Natural killer cell (primary cell): Measurements from ENCODE around the gene PDE10A. TPM values are rescaled to one million over a fixed set of nuclear protein-coding genes. Genes with fewer than 3 reads are reported as not detected.
"Not testable (repeated sequence)": the region's sequence is repeated elsewhere in the genome, so short reads cannot be mapped to it uniquely, and the experiment has no call there.

Source experiments
- ATAC-seq, 3 donors: fragments of 150-1000 bp in 2 of 3; fragments of 200-7000 bp in 1 of 3; cut with Tn5 transposase; 1 replicate in 1 of 3; 2 replicates in 2 of 3; pipeline ENCODE4 v1.10.0; 2021; ENCODE audit warnings: mild to moderate bottlenecking in 2 of 3, moderate library complexity in 2 of 3
- DNase-seq, 2 donors: peaks; one replicate each; pipeline versions ENCODE4 v3.0.0 to v3.0.0-alpha.2; 2013 to 2021; ENCODE audit warnings: mixed read lengths in 1 of 2
- H3K27ac ChIP-seq: one replicate; pipeline ENCODE4 v1.5.1; 2013; ENCODE audit warnings: mild to moderate bottlenecking, low read length
- H3K27me3 ChIP-seq: one replicate; pipeline ENCODE4 v1.6.1; 2013; ENCODE audit warnings: low read length; ENCODE audit not compliant: control insufficient read depth, insufficient read depth
- H3K36me3 ChIP-seq: one replicate; pipeline ENCODE4 v1.6.1; 2013; ENCODE audit warnings: low read length; ENCODE audit not compliant: control insufficient read depth, insufficient read depth
- H3K4me1 ChIP-seq: one replicate; pipeline ENCODE4 v1.6.1; 2013; ENCODE audit warnings: low read length; ENCODE audit not compliant: control insufficient read depth, insufficient read depth
- H3K4me3 ChIP-seq: one replicate; pipeline ENCODE4 v1.5.1; 2013; ENCODE audit warnings: low read length
- H3K9me3 ChIP-seq: one replicate; pipeline ENCODE4 v1.6.1; 2013; ENCODE audit warnings: low read length; ENCODE audit not compliant: control insufficient read depth, insufficient read depth
- H3K27ac Mint-ChIP-seq, 2 donors: one replicate each; pipeline ENCODE4 v1.8.0; 2022; ENCODE audit warnings: mild to moderate bottlenecking in 2 of 2, mixed read lengths in 2 of 2, moderate library complexity in 1 of 2
- H3K27me3 Mint-ChIP-seq, 2 donors: one replicate each; pipeline ENCODE4 v1.8.0; 2022; ENCODE audit warnings: low read depth in 2 of 2, mixed read lengths in 2 of 2
- H3K36me3 Mint-ChIP-seq: one replicate; pipeline ENCODE4 v1.8.0; 2022; ENCODE audit warnings: mixed read lengths
- H3K4me1 Mint-ChIP-seq, 2 donors: one replicate each; pipeline ENCODE4 v1.8.0; 2022; ENCODE audit warnings: mixed read lengths in 2 of 2
- H3K4me3 Mint-ChIP-seq: one replicate; pipeline ENCODE4 v1.8.0; 2022; ENCODE audit warnings: mild to moderate bottlenecking, moderate library complexity, mixed read lengths
- H3K9me3 Mint-ChIP-seq, 2 donors: one replicate each; pipeline ENCODE4 v1.8.0; 2022; ENCODE audit warnings: mixed read lengths in 2 of 2
- WGBS: methylation state at CpG from one replicate; pipeline ENCODE4 v1.1.7; 2013; ENCODE audit warnings: missing lambda C conversion rate; ENCODE audit not compliant: insufficient coverage; 5-methylcytosine and 5-hydroxymethylcytosine counted together
- intact Hi-C: fragments of 100-400 bp; cut with micrococcal nuclease; formaldehyde crosslinking; loops from one replicate; pipeline ENCODE4 v1.14.2; 2022
- total RNA-seq, 4 donors: library from RNA; stranded (reverse); fragments of 120-200 nt in 1 of 4; gene quantifications; one replicate each; pipeline versions ENCODE4 v1.2.3 to v1.2.4, GENCODE V29; 2013 to 2022
- TF ChIP-seq, protein P1 (sequence below): fragments of 200-600 bp; IDR thresholded peaks from one replicate; pipeline ENCODE4 v1.8.0; 2022; ENCODE audit warnings: antibody characterized with exemption

The PDE10A gene
- total RNA-seq, 3 donors from 2014 or later (not counting 1 experiment from before 2014, with no cell fraction given) = not detected

- no peaks in the 10 kb centered on the region for H3K4me1 Mint-ChIP-seq
- H3K9me3 ChIP-seq = no peaks in the 10 kb centered on the region
- TF ChIP-seq, protein P1, sequence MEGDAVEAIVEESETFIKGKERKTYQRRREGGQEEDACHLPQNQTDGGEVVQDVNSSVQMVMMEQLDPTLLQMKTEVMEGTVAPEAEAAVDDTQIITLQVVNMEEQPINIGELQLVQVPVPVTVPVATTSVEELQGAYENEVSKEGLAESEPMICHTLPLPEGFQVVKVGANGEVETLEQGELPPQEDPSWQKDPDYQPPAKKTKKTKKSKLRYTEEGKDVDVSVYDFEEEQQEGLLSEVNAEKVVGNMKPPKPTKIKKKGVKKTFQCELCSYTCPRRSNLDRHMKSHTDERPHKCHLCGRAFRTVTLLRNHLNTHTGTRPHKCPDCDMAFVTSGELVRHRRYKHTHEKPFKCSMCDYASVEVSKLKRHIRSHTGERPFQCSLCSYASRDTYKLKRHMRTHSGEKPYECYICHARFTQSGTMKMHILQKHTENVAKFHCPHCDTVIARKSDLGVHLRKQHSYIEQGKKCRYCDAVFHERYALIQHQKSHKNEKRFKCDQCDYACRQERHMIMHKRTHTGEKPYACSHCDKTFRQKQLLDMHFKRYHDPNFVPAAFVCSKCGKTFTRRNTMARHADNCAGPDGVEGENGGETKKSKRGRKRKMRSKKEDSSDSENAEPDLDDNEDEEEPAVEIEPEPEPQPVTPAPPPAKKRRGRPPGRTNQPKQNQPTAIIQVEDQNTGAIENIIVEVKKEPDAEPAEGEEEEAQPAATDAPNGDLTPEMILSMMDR = no peak
Measured at GRCh38 chr6:165616116-165616515, 46.9 kb downstream of the PDE10A start.

GRCh38 chr6:165615636-165616035 lies 47.4 kb downstream of the PDE10A start:
- no peak overlapping the region for H3K4me3 ChIP-seq
- intact Hi-C loops = no loop called here
- H3K36me3 ChIP-seq = no peaks in the 10 kb centered on the region
- no peak for DNase-seq
- WGBS = 33% methylated on average over 5 of the region's 5 CpGs
- no peak overlapping the region for H3K27ac ChIP-seq
- peaks cover 2 to 5% of the 10 kb centered on the region in 2 donors for H3K9me3 Mint-ChIP-seq
- no peaks in the 10 kb centered on the region for H3K4me1 Mint-ChIP-seq
- TF ChIP-seq, protein P1 = no peak
- H3K27me3 ChIP-seq = no peaks in the 10 kb centered on the region
- H3K4me1 ChIP-seq = no peaks in the 10 kb centered on the region
- H3K36me3 Mint-ChIP-seq = no peaks in the 10 kb centered on the region
- no peak overlapping the region for H3K27ac Mint-ChIP-seq
- no peak for ATAC-seq
- H3K9me3 ChIP-seq = no peaks in the 10 kb centered on the region
- no peaks in the 10 kb centered on the region for H3K27me3 Mint-ChIP-seq
- H3K4me3 Mint-ChIP-seq = no peak overlapping the region

More at GRCh38 chr6:165616116-165616515, 46.9 kb downstream of the PDE10A start:
- H3K27me3 Mint-ChIP-seq = no peaks in the 10 kb centered on the region
- Histone ChIP-seq H3K27me3 (no peaks in the 10 kb centered on the region), H3K4me1 (no peaks in the 10 kb centered on the region), H3K27ac (no peak overlapping the region), H3K4me3 (no peak overlapping the region), H3K36me3 (no peaks in the 10 kb centered on the region)
- 56% methylated on average over 9 of the region's 9 CpGs for WGBS
- DNase-seq (no peak), ATAC-seq (no peak)
- intact Hi-C loops = no loop called here
- H3K4me3 Mint-ChIP-seq = no peak overlapping the region
- no peak overlapping the region for H3K27ac Mint-ChIP-seq
- no peaks in the 10 kb centered on the region for H3K36me3 Mint-ChIP-seq
- peaks cover 2 to 3% of the 10 kb centered on the region in 2 donors for H3K9me3 Mint-ChIP-seq

- TF ChIP-seq, protein P1 = no peak
- H3K36me3 ChIP-seq = no peaks in the 10 kb centered on the region
- no peak for DNase-seq
- peaks cover 2 to 5% of the 10 kb centered on the region in 2 donors for H3K9me3 Mint-ChIP-seq
- H3K4me1 Mint-ChIP-seq = no peaks in the 10 kb centered on the region
- H3K27me3 Mint-ChIP-seq = no peaks in the 10 kb centered on the region
- no peak for ATAC-seq
- H3K4me3 Mint-ChIP-seq = no peak overlapping the region
- no peaks in the 10 kb centered on the region for H3K36me3 Mint-ChIP-seq
- no peaks in the 10 kb centered on the region for H3K4me1 ChIP-seq
- H3K4me3 ChIP-seq = no peak overlapping the region
- intact Hi-C loops = no loop called here
- H3K9me3 ChIP-seq = no peaks in the 10 kb centered on the region
- H3K27ac ChIP-seq = no peak overlapping the region
- no peaks in the 10 kb centered on the region for H3K27me3 ChIP-seq
- H3K27ac Mint-ChIP-seq = no peak overlapping the region
- 76% methylated on average over 2 of the region's 3 CpGs for WGBS
Measured at GRCh38 chr6:165611294-165611693, 51.7 kb downstream of the PDE10A start.

DNA sequence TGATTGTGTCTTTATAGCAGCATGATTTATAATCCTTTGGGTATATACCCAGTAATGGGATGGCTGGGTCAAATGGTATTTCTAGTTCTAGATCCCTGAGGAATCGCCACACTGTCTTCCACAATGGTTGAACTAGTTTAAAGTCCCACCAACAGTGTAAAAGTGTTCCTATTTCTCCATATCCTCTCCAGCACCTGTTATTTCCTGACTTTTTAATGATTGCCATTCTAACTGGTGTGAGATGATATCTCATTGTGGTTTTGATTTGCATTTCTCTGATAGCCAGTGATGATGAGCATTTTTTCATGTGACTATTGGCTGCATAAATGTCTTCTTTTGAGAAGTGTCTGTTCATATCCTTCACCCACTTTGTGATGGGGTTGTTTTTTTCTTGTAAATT lies 54.5 kb downstream of the PDE10A start:
- H3K27me3 Mint-ChIP-seq, DNase-seq, H3K4me3 ChIP-seq, H3K4me3 Mint-ChIP-seq, ATAC-seq, H3K9me3 Mint-ChIP-seq, H3K27me3 ChIP-seq, intact Hi-C loops, H3K4me1 ChIP-seq, H3K4me1 Mint-ChIP-seq, H3K27ac ChIP-seq, H3K36me3 Mint-ChIP-seq, H3K27ac Mint-ChIP-seq, H3K9me3 ChIP-seq, H3K36me3 ChIP-seq: not testable (repeated sequence)
- WGBS = no CpG with 5 or more reads among the region's 1 CpG
